H1 (cell line): Measurements from ENCODE around the gene FES. TPM values are rescaled to one million over a fixed set of nuclear protein-coding genes. Genes with fewer than 3 reads are reported as not detected.

Experiments
- CTCF ChIA-PET: fragments of 300-600 bp; sonication (Branson Sonifier 250); formaldehyde crosslinking; loops from one replicate; lab custom pipeline; 2021; ENCODE audit not compliant: partially characterized antibody; lab: Charles Lee
- POLR2A ChIA-PET: fragments of 300-600 bp; sonication (Branson Sonifier 250); formaldehyde crosslinking; loops from one replicate; lab custom pipeline; 2021; ENCODE audit warnings: inconsistent platforms; ENCODE audit not compliant: partially characterized antibody; lab: Charles Lee
- DNase-seq, 2 experiments: peaks; one replicate each; pipeline versions ENCODE4 v3.0.0 to v3.0.0-alpha.2; 2010 to 2022; ENCODE audit warnings: low spot score in 2 of 2, low read depth in 1 of 2, mixed read lengths in 1 of 2
- FAIRE-seq: peaks from 2 replicates; lab custom pipeline; 2011; peaks lifted over from hg19 to GRCh38; lab: Jason Lieb, UNC
- H2AFZ ChIP-seq: 2 replicates; pipeline ENCODE4 v1.8.1; 2012; ENCODE audit warnings: low read length, inconsistent platforms
- H2AK5ac ChIP-seq: 2 replicates; pipeline ENCODE4 v1.6.1; 2013; ENCODE audit warnings: low read depth, low read length
- H2BK120ac ChIP-seq: replicated peaks from 2 replicates; pipeline ENCODE3; 2013; ENCODE audit warnings: low read depth, low read length, inconsistent platforms
- H2BK12ac ChIP-seq: 2 replicates; pipeline ENCODE4 v1.6.1; 2013; ENCODE audit warnings: low read depth, low read length
- H2BK15ac ChIP-seq: 2 replicates; pipeline ENCODE4 v1.6.1; 2013; ENCODE audit warnings: low read length
- H2BK20ac ChIP-seq: 2 replicates; pipeline ENCODE4 v1.6.1; 2013; ENCODE audit warnings: low read length
- H2BK5ac ChIP-seq: 2 replicates; pipeline ENCODE4 v1.6.1; 2013; ENCODE audit warnings: low read depth, low read length
- H3K14ac ChIP-seq: 2 replicates; pipeline ENCODE4 v1.6.1; 2013; ENCODE audit warnings: inconsistent platforms; ENCODE audit not compliant: insufficient read length
- H3K18ac ChIP-seq: 2 replicates; pipeline ENCODE4 v1.6.1; 2013; ENCODE audit warnings: low read length; ENCODE audit errors: extremely low read depth
- H3K23ac ChIP-seq: 2 replicates; pipeline ENCODE4 v1.6.1; 2013; ENCODE audit warnings: inconsistent platforms; ENCODE audit not compliant: insufficient read length
- H3K23me2 ChIP-seq: 2 replicates; pipeline ENCODE4 v1.6.1; 2013; ENCODE audit warnings: low read depth, low read length
- H3K27ac ChIP-seq: 2 replicates; pipeline ENCODE4 v1.6.1; 2011; ENCODE audit warnings: low read depth, low read length, inconsistent platforms
- H3K27me3 ChIP-seq, 4 experiments: replicated peaks in 1 of 4; 1 replicate in 1 of 4; 2 replicates in 3 of 4; pipeline versions ENCODE4 v1.6.1 to v1.8.1; 2011 to 2013; ENCODE audit warnings: low read length in 3 of 4, mild to moderate bottlenecking in 3 of 4, inconsistent platforms in 2 of 4, mixed read lengths in 2 of 4, moderate library complexity in 1 of 4; ENCODE audit not compliant: control insufficient read depth in 3 of 4, insufficient read depth in 3 of 4; ENCODE audit errors: extremely low read depth in 1 of 4
- H3K36me3 ChIP-seq, 4 experiments: 2 replicates each; pipeline versions ENCODE4 v1.6.1 to v1.8.1; 2011 to 2013; ENCODE audit warnings: mild to moderate bottlenecking in 4 of 4, low read length in 3 of 4, moderate library complexity in 2 of 4, control low read depth in 1 of 4, inconsistent platforms in 1 of 4; ENCODE audit not compliant: insufficient read depth in 4 of 4, control insufficient read depth in 2 of 4
- H3K4ac ChIP-seq: replicated peaks from 2 replicates; pipeline ENCODE3; 2013; ENCODE audit warnings: low read length, low read depth, mixed read lengths, inconsistent platforms; ENCODE audit not compliant: insufficient read length
- H3K4me1 ChIP-seq, 4 experiments: replicated peaks in 1 of 4; 1 replicate in 1 of 4; 2 replicates in 3 of 4; pipeline versions ENCODE4 v1.6.1 to v1.8.1; 2011 to 2013; ENCODE audit warnings: low read length in 3 of 4, inconsistent platforms in 2 of 4, mixed read lengths in 1 of 4; ENCODE audit not compliant: insufficient read depth in 4 of 4, control insufficient read depth in 3 of 4
- H3K4me2 ChIP-seq, 2 experiments: 2 replicates each; pipeline versions ENCODE4 v1.6.1 to v1.8.1; 2011 to 2013; ENCODE audit warnings: low read depth in 2 of 2, low read length in 2 of 2, control low read depth in 1 of 2, inconsistent platforms in 1 of 2, mild to moderate bottlenecking in 1 of 2; ENCODE audit not compliant: insufficient read depth in 1 of 2
- H3K4me3 ChIP-seq, 4 experiments: fragments of 200-600, 300-600 bp in 1 of 4; sonication (generic), shearing (Covaris generic), sonication (Bioruptor Twin) in 1 of 4; 2 replicates each; pipeline versions ENCODE4 v1.5.1 to v1.8.1; 2011 to 2016; ENCODE audit warnings: low read length in 4 of 4, low read depth in 3 of 4, control low read depth in 2 of 4, inconsistent platforms in 2 of 4, mild to moderate bottlenecking in 2 of 4, mixed read lengths in 1 of 4, moderate library complexity in 1 of 4; ENCODE audit not compliant: insufficient read depth in 2 of 4; ENCODE audit errors: extremely low read depth in 1 of 4
- H3K56ac ChIP-seq: replicated peaks from 2 replicates; pipeline ENCODE3; 2013; ENCODE audit warnings: low read depth, mild to moderate bottlenecking, mixed read lengths, low read length, inconsistent platforms; ENCODE audit not compliant: insufficient read length
- H3K79me1 ChIP-seq: 2 replicates; pipeline ENCODE4 v1.6.1; 2013; ENCODE audit warnings: low read depth, low read length, control low read depth
- H3K79me2 ChIP-seq, 2 experiments: 2 replicates each; pipeline versions ENCODE4 v1.6.1 to v1.8.1; 2012 to 2013; ENCODE audit warnings: low read length in 2 of 2, mild to moderate bottlenecking in 2 of 2, inconsistent platforms in 1 of 2; ENCODE audit not compliant: insufficient read depth in 2 of 2, control insufficient read depth in 1 of 2
- H3K9ac ChIP-seq, 4 experiments: replicated peaks in 1 of 4; 1 replicate in 1 of 4; 2 replicates in 3 of 4; pipeline versions ENCODE4 v1.6.1 to v1.8.1; 2011 to 2013; ENCODE audit warnings: low read depth in 3 of 4, low read length in 3 of 4, control low read depth in 2 of 4, mild to moderate bottlenecking in 2 of 4, moderate library complexity in 2 of 4, inconsistent platforms in 1 of 4; ENCODE audit errors: extremely low read depth in 1 of 4
- H3K9me3 ChIP-seq, 2 experiments: 2 replicates each; pipeline versions ENCODE4 v1.6.1 to v1.8.1; 2012 to 2013; ENCODE audit warnings: mild to moderate bottlenecking in 2 of 2, moderate library complexity in 2 of 2, control low read depth in 1 of 2, inconsistent platforms in 1 of 2, low read depth in 1 of 2, low read length in 1 of 2, mixed read lengths in 1 of 2; ENCODE audit not compliant: insufficient read depth in 2 of 2
- H4K20me1 ChIP-seq, 2 experiments: replicated peaks in 1 of 2; 2 replicates each; pipeline versions ENCODE3 to v1.8.1; 2011 to 2013; ENCODE audit warnings: inconsistent platforms in 2 of 2, low read length in 2 of 2, mild to moderate bottlenecking in 1 of 2; ENCODE audit not compliant: insufficient read depth in 2 of 2, control insufficient read depth in 1 of 2
- H4K5ac ChIP-seq: 2 replicates; pipeline ENCODE4 v1.6.1; 2013; ENCODE audit warnings: low read length, low read depth, mixed read lengths, inconsistent platforms; ENCODE audit not compliant: insufficient read length
- H4K8ac ChIP-seq: 2 replicates; pipeline ENCODE4 v1.8.0; 2013; ENCODE audit warnings: mild to moderate bottlenecking, moderate library complexity, low read length, inconsistent platforms; ENCODE audit not compliant: insufficient read depth; ENCODE audit errors: extremely low read depth
- H4K91ac ChIP-seq: replicated peaks from 2 replicates; pipeline ENCODE3; 2013; ENCODE audit warnings: low read length, mixed read lengths, inconsistent platforms; ENCODE audit not compliant: insufficient read length
- EP300 ChIP-seq, 2 experiments: IDR thresholded peaks; 1 replicate in 1 of 2; 2 replicates in 1 of 2; pipeline ENCODE4 v1.6.1; 2011 to 2012; ENCODE audit warnings: low read depth in 2 of 2, low read length in 2 of 2, mild to moderate bottlenecking in 2 of 2, borderline replicate concordance in 1 of 2, inconsistent platforms in 1 of 2, moderate library complexity in 1 of 2
- RNF2 ChIP-seq: fragments of 200-900, 300-1000 bp; sonication (generic); IDR thresholded peaks from 2 replicates; pipeline ENCODE4 v1.7.1; 2016; ENCODE audit warnings: borderline replicate concordance, low read depth, mild to moderate bottlenecking, antibody characterized with exemption, low read length; ENCODE audit not compliant: poor library complexity, severe bottlenecking; ENCODE audit errors: missing control alignments
- WGBS, 2 experiments: shearing (Covaris generic) in 1 of 2; methylation state at CpG; one replicate each; pipeline versions ENCODE4 v1.1.6 to v1.1.7; 2013 to 2015; ENCODE audit warnings: low lambda C conversion rate in 2 of 2, mixed read lengths in 2 of 2, inconsistent platforms in 1 of 2, low coverage in 1 of 2, missing lambda C conversion rate in 1 of 2; ENCODE audit not compliant: insufficient replicate concordance in 2 of 2, insufficient coverage in 1 of 2, insufficient read length in 1 of 2; ENCODE audit errors: extremely low coverage in 1 of 2, missing lambda C conversion rate in 1 of 2; 5-methylcytosine and 5-hydroxymethylcytosine counted together
- polyA plus RNA-seq, 7 experiments: library from polyadenylated mRNA; depleted of rRNA in 3 of 7; stranded (reverse) in 5 of 7; unstranded in 2 of 7; fragments of >200 nt in 5 of 7; fragments of 200-250 nt in 2 of 7; gene quantifications; 1 replicate in 5 of 7; 2 replicates in 1 of 7; 4 replicates in 1 of 7; pipeline versions ENCODE4 v1.2.1 to v1.2.3, GENCODE V29; 2011 to 2013; ENCODE audit warnings: missing spikeins in 2 of 7, mixed read lengths in 2 of 7
- total RNA-seq: library from RNA; stranded (reverse); fragmentation: NEBNext Ultra II Directional; extraction: Animal tissue kit (Norgen Biotek cat#: 25700); gene quantifications from 2 replicates; pipeline ENCODE4 v1.2.1, GENCODE V29; 2021

FES gene
- total and polyA plus RNA-seq, 2 of the 8 experiments (the other 6 are each of a cell fraction or from before 2014, with no cell fraction given), result 8.5 to 8.6 TPM

- no peak for TF ChIP-seq RNF2
- TF ChIP-seq EP300 (IDR thresholded peaks at IDR 0.05; ENCODE audit: borderline replicate concordance in 1 of 2, low read depth in 2 of 2, low read length in 2 of 2), result no peak
- TF ChIP-seq, all 59 proteins: peak for 0
- no peak overlapping the region for H2BK20ac ChIP-seq
- H2BK120ac ChIP-seq, result no peak overlapping the region
- no peak overlapping the region for H3K4ac ChIP-seq
- peaks cover 0 to 5% of the 10 kb centered on the region in 2 experiments; a peak in 2 of 4 replicates for H3K79me2 ChIP-seq
- ChIA-PET CTCF (interaction anchor here (1.9 kb wide), 1 partner anchor 11 kb away, joined by 5 read pairs; no protein-coding TSS in a partner anchor), POLR2A (interaction anchor here (1.1 kb wide), 1 partner anchor 14 kb away, joined by 3 read pairs; no protein-coding TSS in a partner anchor)
- H3K27ac ChIP-seq, result no peak overlapping the region
- no peaks in the 10 kb centered on the region for H3K9me3 ChIP-seq
- H2BK15ac ChIP-seq, result no peak overlapping the region
- no peak overlapping the region for H2AK5ac ChIP-seq
- peaks cover 4% of the 10 kb centered on the region; the same call in 1 of the 2 replicates for H3K23me2 ChIP-seq
- no peak for DNase-seq
- H3K18ac ChIP-seq, result no peak overlapping the region
- no peak for FAIRE-seq
- H4K20me1 ChIP-seq, result peaks cover 0 to 2% of the 10 kb centered on the region in 2 experiments
- no peak overlapping the region for H3K14ac ChIP-seq
- no peak overlapping the region for H4K8ac ChIP-seq
- peak overlapping the region; percentile 39 for H4K91ac ChIP-seq
- peaks cover 5 to 17% (median 12%) of the 10 kb centered on the region in 4 experiments; a peak in 5 of 8 replicates for H3K36me3 ChIP-seq
- no peak overlapping the region for H2BK5ac ChIP-seq
- peaks cover 2% of the 10 kb centered on the region; the same call in 1 of the 2 replicates for H3K79me1 ChIP-seq
- no peak overlapping the region for H3K9ac ChIP-seq
- H2BK12ac ChIP-seq, result 0 out of 2 replicates have a peak overlapping the region, but pooled peaks have one; percentile 27
- no peak overlapping the region for H3K4me3 ChIP-seq
- peaks cover 11 to 24% (median 16%) of the 10 kb centered on the region in 4 experiments for H3K4me1 ChIP-seq
- no peak overlapping the region for H4K5ac ChIP-seq
- no peaks in the 10 kb centered on the region for H3K27me3 ChIP-seq
- 92% methylated on average over 8 of the region's 12 CpGs; no CpG with 5 or more reads in 1 of the 2 experiments for WGBS, 2 experiments
- no peak overlapping the region for H3K56ac ChIP-seq
- H3K4me2 ChIP-seq, result no peak overlapping the region
- no peak overlapping the region for H2AFZ ChIP-seq
- H3K23ac ChIP-seq, result no peak overlapping the region
These were observed 8.7 kb upstream of the FES start for GRCh38 chr15:90875549-90875981.
